Endothelial cell of umbilical vein (primary cell): ENCODE data around the gene PARP12. TPM values are rescaled to one million over a fixed set of nuclear protein-coding genes. Genes with fewer than 3 reads are reported as not detected.

Source experiments
- BruUV-seq: library from RNA; stranded (reverse); fragments of 400-500 nt; replicated peaks from 2 replicates; lab custom pipeline; 2021; lab: Mats Ljungman, UMichigan
- CTCF ChIA-PET: fragments of 300-600, 350-600 bp; sonication (Branson Sonifier 250); formaldehyde crosslinking; loops from one replicate; lab custom pipeline; 2021; ENCODE audit warnings: antibody characterized with exemption, inconsistent platforms; lab: Charles Lee
- POLR2A ChIA-PET: fragments of 300-600, 350-600 bp; sonication (Branson Sonifier 250); formaldehyde crosslinking; loops from one replicate; lab custom pipeline; 2021; ENCODE audit warnings: antibody characterized with exemption, inconsistent platforms; lab: Charles Lee
- DNase-seq: peaks from one replicate; pipeline ENCODE4 v3.0.0-alpha.2; 2011; ENCODE audit warnings: low read depth, low spot score
- FAIRE-seq: peaks from 2 replicates; lab custom pipeline; 2011; peaks lifted over from hg19 to GRCh38; lab: Jason Lieb, UNC
- H2AFZ ChIP-seq: 2 replicates; pipeline ENCODE4 v1.6.0; 2012; ENCODE audit warnings: low read depth, low read length, control low read depth, inconsistent platforms
- H3K27ac ChIP-seq: 2 replicates; pipeline ENCODE4 v1.5.1; 2011; ENCODE audit warnings: low read depth, mild to moderate bottlenecking, control low read depth, low read length, moderate library complexity; ENCODE audit not compliant: insufficient read depth
- H3K27me3 ChIP-seq, 2 experiments: 2 replicates each; pipeline versions ENCODE4 v1.6.0 to v1.6.1; 2011; ENCODE audit warnings: low read length in 2 of 2, mixed read lengths in 1 of 2; ENCODE audit not compliant: control insufficient read depth in 2 of 2, insufficient read depth in 2 of 2
- H3K36me3 ChIP-seq, 2 experiments: 2 replicates in 1 of 2; 3 replicates in 1 of 2; pipeline ENCODE4 v1.5.1; 2011; ENCODE audit warnings: low read length in 2 of 2, mild to moderate bottlenecking in 1 of 2, moderate library complexity in 1 of 2; ENCODE audit not compliant: control insufficient read depth in 2 of 2, insufficient read depth in 2 of 2; ENCODE audit errors: extremely low read depth in 1 of 2
- H3K4me1 ChIP-seq: 3 replicates; pipeline ENCODE4 v1.5.1; 2011; ENCODE audit warnings: mild to moderate bottlenecking, low read length; ENCODE audit not compliant: control insufficient read depth, insufficient read depth; ENCODE audit errors: extremely low read depth
- H3K4me2 ChIP-seq: 2 replicates; pipeline ENCODE4 v1.6.1; 2011; ENCODE audit warnings: low read length, control low read depth, mixed read lengths; ENCODE audit not compliant: insufficient read depth
- H3K4me3 ChIP-seq, 3 experiments: fragments of 200-600 bp in 1 of 3; sonication (generic), shearing (Covaris generic) in 1 of 3; replicated peaks in 1 of 3; 2 replicates each; pipeline ENCODE4 v1.5.1; 2011 to 2016; ENCODE audit warnings: control low read depth in 3 of 3, low read length in 3 of 3, mild to moderate bottlenecking in 2 of 3, inconsistent platforms in 1 of 3, low read depth in 1 of 3, moderate library complexity in 1 of 3; ENCODE audit not compliant: insufficient read depth in 1 of 3
- H3K79me2 ChIP-seq: 2 replicates; pipeline ENCODE4 v1.6.0; 2012; ENCODE audit warnings: low read length, inconsistent platforms; ENCODE audit not compliant: control insufficient read depth, insufficient read depth
- H3K9ac ChIP-seq: replicated peaks from 2 replicates; pipeline ENCODE3; 2011; ENCODE audit warnings: low read length, control low read depth; ENCODE audit not compliant: insufficient read depth; ENCODE audit errors: extremely low read depth
- H3K9me1 ChIP-seq: replicated peaks from 3 replicates; pipeline ENCODE4 v1.6.0; 2011; ENCODE audit warnings: mild to moderate bottlenecking, low read length; ENCODE audit not compliant: control insufficient read depth, insufficient read depth; ENCODE audit errors: extremely low read depth
- H3K9me3 ChIP-seq: replicated peaks from 2 replicates; pipeline ENCODE4 v1.5.1; 2012; ENCODE audit warnings: low read length, inconsistent platforms; ENCODE audit not compliant: control insufficient read depth, insufficient read depth
- H4K20me1 ChIP-seq: replicated peaks from 2 replicates; pipeline ENCODE3; 2011; ENCODE audit warnings: mild to moderate bottlenecking, low read length; ENCODE audit not compliant: control insufficient read depth, insufficient read depth; ENCODE audit errors: extremely low read depth
- EZH2 ChIP-seq: IDR thresholded peaks from 2 replicates; pipeline ENCODE4 v1.6.1; 2012; ENCODE audit warnings: borderline replicate concordance, low read depth, mild to moderate bottlenecking, moderate library complexity, low read length, inconsistent platforms; ENCODE audit not compliant: severe bottlenecking
- FOS ChIP-seq: IDR thresholded peaks from 2 replicates; pipeline ENCODE4 v1.6.1; 2011; ENCODE audit warnings: mild to moderate bottlenecking, low read length, moderate library complexity, borderline replicate concordance; ENCODE audit not compliant: insufficient read depth
- GATA2 ChIP-seq: IDR thresholded peaks from 2 replicates; pipeline ENCODE4 v1.7.0; 2011; ENCODE audit warnings: low read depth, mild to moderate bottlenecking, moderate library complexity, mixed read lengths, low read length; ENCODE audit not compliant: insufficient read length, insufficient read depth
- JUN ChIP-seq: IDR thresholded peaks from 2 replicates; pipeline ENCODE4 v1.6.1; 2011; ENCODE audit warnings: borderline replicate concordance, low read depth; ENCODE audit not compliant: insufficient read length, insufficient read depth
- MYC ChIP-seq: IDR thresholded peaks from one replicate; pipeline ENCODE4 v1.6.1; 2011; ENCODE audit warnings: mild to moderate bottlenecking, low read depth, low read length
- POLR2A ChIP-seq: IDR thresholded peaks from 2 replicates; pipeline ENCODE4 v1.6.1; 2012; ENCODE audit warnings: low read depth, mild to moderate bottlenecking, control low read depth, low read length
- POLR2AphosphoS5 ChIP-seq: IDR thresholded peaks from 2 replicates; pipeline ENCODE4 v1.6.1; 2012; ENCODE audit warnings: low read depth, mild to moderate bottlenecking, control low read depth, low read length, moderate library complexity; ENCODE audit not compliant: insufficient read depth
- dilution Hi-C: fragments of 300-500 bp; cut with MboI; formaldehyde crosslinking; loops from one replicate; pipeline ENCODE4 v1.15.0; 2019; ENCODE audit warnings: low sequenced_read_pairs; ENCODE audit not compliant: extremely low pct_ligation_motif_present
- intact Hi-C: fragments of 100-400 bp; cut with micrococcal nuclease; formaldehyde crosslinking; loops from one replicate; pipeline ENCODE4 v1.10.0; 2022
- polyA plus RNA-seq, 4 experiments: library from polyadenylated mRNA; depleted of rRNA in 3 of 4; stranded (reverse) in 3 of 4; unstranded in 1 of 4; fragments of >200 nt; gene quantifications; 2 replicates each; pipeline versions ENCODE4 v1.2.1 to v1.2.3, GENCODE V29; 2011 to 2012; ENCODE audit warnings: missing spikeins in 1 of 4
- total RNA-seq: library from RNA; stranded (reverse); gene quantifications from 2 replicates; pipeline ENCODE4 v1.2.3, GENCODE V29; 2021
- TF ChIP-seq, protein P1 (sequence below): IDR thresholded peaks from 2 replicates; pipeline ENCODE4 v1.6.1; 2011; ENCODE audit not compliant: insufficient read depth, insufficient read length
- TF ChIP-seq, protein P2 (sequence below), 2 donors: IDR thresholded peaks; 1 replicate in 1 of 2; 2 replicates in 1 of 2; pipeline ENCODE4 v1.5.1; 2011; ENCODE audit warnings: low read length in 2 of 2, mild to moderate bottlenecking in 2 of 2, moderate library complexity in 2 of 2, control low read depth in 1 of 2, inconsistent platforms in 1 of 2, low read depth in 1 of 2; ENCODE audit not compliant: insufficient read depth in 1 of 2; ENCODE audit errors: extremely low read depth in 1 of 2

PARP12 gene
- total and polyA plus RNA-seq, 2 donors (not counting 3 experiments of a cell fraction or from before 2014, with no cell fraction given), result 65.4 to 83.2 TPM

DNA sequence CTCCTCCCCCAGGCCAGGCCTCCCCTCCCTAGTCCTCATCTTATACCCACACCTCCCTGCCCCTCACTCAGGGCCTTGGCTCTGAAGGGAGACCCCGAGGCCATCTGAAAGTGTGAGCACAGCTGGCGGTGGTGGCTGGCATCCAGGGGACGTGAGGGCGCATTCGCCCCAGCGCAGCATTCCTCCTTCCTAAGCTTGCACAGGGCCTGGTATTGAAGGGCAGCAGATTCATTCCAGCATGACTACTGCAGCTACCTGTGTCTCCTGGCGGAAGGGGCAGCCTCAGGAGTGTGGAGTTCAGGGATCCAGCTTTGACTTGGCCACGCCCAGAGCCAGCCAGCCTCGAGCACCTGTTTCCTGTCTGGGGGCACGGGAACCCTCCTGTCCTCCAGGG is 72.6 kb downstream of the PARP12 start:
- Histone ChIP-seq H3K4me1 (no peaks in the 10 kb centered on the region), H2AFZ (no peak overlapping the region), H3K4me3 (no peak overlapping the region), H4K20me1 (no peaks in the 10 kb centered on the region), H3K9me3 (no peaks in the 10 kb centered on the region), H3K27ac (no peak overlapping the region), H3K36me3 (no peaks in the 10 kb centered on the region), H3K9ac (no peak overlapping the region), H3K27me3 (no peaks in the 10 kb centered on the region), H3K79me2 (no peaks in the 10 kb centered on the region), H3K9me1 (no peaks in the 10 kb centered on the region), H3K4me2 (no peak overlapping the region)
- CTCF ChIA-PET, result interaction anchor here (1.1 to 1.7 kb wide), 3 partner anchors 12 to 388 kb away, joined by 3 read pairs; no protein-coding TSS in a partner anchor
- dilution Hi-C loops, result no loop called here
- no peak for DNase-seq
- POLR2A ChIA-PET, result no interaction called here
- no peak for TF ChIP-seq POLR2AphosphoS5
- TF ChIP-seq, protein P1, sequence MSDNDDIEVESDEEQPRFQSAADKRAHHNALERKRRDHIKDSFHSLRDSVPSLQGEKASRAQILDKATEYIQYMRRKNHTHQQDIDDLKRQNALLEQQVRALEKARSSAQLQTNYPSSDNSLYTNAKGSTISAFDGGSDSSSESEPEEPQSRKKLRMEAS, result no peak
- no peak for TF ChIP-seq MYC
- TF ChIP-seq JUN, result no peak
- TF ChIP-seq POLR2A, result no peak
- TF ChIP-seq, protein P2, sequence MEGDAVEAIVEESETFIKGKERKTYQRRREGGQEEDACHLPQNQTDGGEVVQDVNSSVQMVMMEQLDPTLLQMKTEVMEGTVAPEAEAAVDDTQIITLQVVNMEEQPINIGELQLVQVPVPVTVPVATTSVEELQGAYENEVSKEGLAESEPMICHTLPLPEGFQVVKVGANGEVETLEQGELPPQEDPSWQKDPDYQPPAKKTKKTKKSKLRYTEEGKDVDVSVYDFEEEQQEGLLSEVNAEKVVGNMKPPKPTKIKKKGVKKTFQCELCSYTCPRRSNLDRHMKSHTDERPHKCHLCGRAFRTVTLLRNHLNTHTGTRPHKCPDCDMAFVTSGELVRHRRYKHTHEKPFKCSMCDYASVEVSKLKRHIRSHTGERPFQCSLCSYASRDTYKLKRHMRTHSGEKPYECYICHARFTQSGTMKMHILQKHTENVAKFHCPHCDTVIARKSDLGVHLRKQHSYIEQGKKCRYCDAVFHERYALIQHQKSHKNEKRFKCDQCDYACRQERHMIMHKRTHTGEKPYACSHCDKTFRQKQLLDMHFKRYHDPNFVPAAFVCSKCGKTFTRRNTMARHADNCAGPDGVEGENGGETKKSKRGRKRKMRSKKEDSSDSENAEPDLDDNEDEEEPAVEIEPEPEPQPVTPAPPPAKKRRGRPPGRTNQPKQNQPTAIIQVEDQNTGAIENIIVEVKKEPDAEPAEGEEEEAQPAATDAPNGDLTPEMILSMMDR (IDR thresholded peaks at IDR 0.05; ENCODE audit: extremely low read depth in 1 of 2, insufficient read depth in 1 of 2, low read depth in 1 of 2, low read length in 2 of 2), result no peak
- no peak for TF ChIP-seq EZH2
- TF ChIP-seq GATA2, result no peak
- TF ChIP-seq FOS, result no peak
- intact Hi-C loops, result no loop called here
- BruUV-seq, result no TSS peak
- FAIRE-seq, result no peak
